Esophagus squamous epithelium (tissue), 4 donors: ENCODE results near the gene CCNB1IP1.
A peak's percentile ranks its signal among the peaks of the same experiment; 100 is the strongest.

ENCODE experiments used
- CTCF ChIP-seq, 6 experiments: fragments of 450-650 bp in 4 of 6; fragments of 200-600 bp in 2 of 6; sonication (generic) in 2 of 6; IDR thresholded peaks; one replicate each; pipeline ENCODE4 v1.5.1; 2016 to 2019; ENCODE audit warnings: antibody characterized with exemption in 6 of 6, mild to moderate bottlenecking in 4 of 6, moderate library complexity in 4 of 6
- POLR2A ChIP-seq, 4 donors: fragments of 450-650 bp; IDR thresholded peaks; one replicate each; pipeline ENCODE4 v1.6.1; 2017; ENCODE audit warnings: antibody characterized with exemption in 4 of 4, mild to moderate bottlenecking in 4 of 4, moderate library complexity in 3 of 4

GRCh38 chr14:20332788-20333493 lies at the start of gene CCNB1IP1:
- TF ChIP-seq POLR2A (IDR thresholded peaks at IDR 0.05) (peak in 2 of 4 donors; percentile 43 to 61), CTCF (IDR thresholded peaks at IDR 0.05) (no peak)
